ENCODE measurements around the gene NGLY1. TPM values are rescaled to one million over a fixed set of nuclear protein-coding genes. Genes with fewer than 3 reads are reported as not detected.

The NGLY1 gene
- total and polyA plus RNA-seq, 9 of the 15 experiments (the other 6 are each of a cell fraction or from before 2014, with no cell fraction given), result 52.2 to 124 (median 87.6) TPM

- peak; percentile 90 to 91 for TF ChIP-seq E2F6 (IDR thresholded peaks at IDR 0.05; ENCODE audit: borderline replicate concordance in 1 of 2, extremely low read depth in 1 of 2, insufficient read depth in 1 of 2, insufficient read length in 1 of 2, low read depth in 1 of 2, low read length in 1 of 2, poor library complexity in 1 of 2, severe bottlenecking in 1 of 2)
- TF ChIP-seq CC2D1A (IDR thresholded peaks at IDR 0.05), result peak; percentile 58; the same call in 1 of the 2 replicates
- TF ChIP-seq SMAD4 (CRISPR knock-in tag; conservative IDR thresholded peaks at IDR 0.05), result peak; percentile 49
- peak in 1 of 2 experiments; percentile 16; a peak in 1 of 4 replicates for TF ChIP-seq TRIM24 (IDR thresholded peaks at IDR 0.05)
- TF ChIP-seq SP2 (IDR thresholded peaks at IDR 0.05; ENCODE audit: extremely low read depth, low read depth, low read length, poor library complexity, severe bottlenecking), result no peak
- 0 out of 2 replicates have a peak, but pooled peaks have one; percentile 58 for TF ChIP-seq ZBTB9 (CRISPR knock-in tag; IDR thresholded peaks at IDR 0.05)
- peak; percentile 94 for TF ChIP-seq C11orf30 (IDR thresholded peaks at IDR 0.05; ENCODE audit: low read depth)
- TF ChIP-seq TEAD1 (CRISPR knock-in tag; IDR thresholded peaks at IDR 0.05), result peak in 1 of 2 experiments; percentile 85; a peak in 2 of 4 replicates
- TF ChIP-seq MTA1 (IDR thresholded peaks at IDR 0.05; ENCODE audit: borderline replicate concordance), result peak; percentile 69
- TF ChIP-seq ILK (tag; IDR thresholded peaks at IDR 0.05; ENCODE audit: borderline replicate concordance, low read depth), result no peak
- no peak for TF ChIP-seq THAP7 (CRISPR knock-in tag; IDR thresholded peaks at IDR 0.05)
- peak; percentile 93 for TF ChIP-seq MEIS2 (IDR thresholded peaks at IDR 0.05; ENCODE audit: partially characterized antibody)
- TF ChIP-seq DEAF1 (CRISPR knock-in tag; IDR thresholded peaks at IDR 0.05), result peak; percentile 23; the same call in 1 of the 2 replicates
- no peak for TF ChIP-seq FIP1L1 (IDR thresholded peaks at IDR 0.05; ENCODE audit: low read depth, low read length, poor library complexity, severe bottlenecking)
- peak; percentile 55; the same call in 1 of the 2 replicates for TF ChIP-seq THRAP3 (IDR thresholded peaks at IDR 0.05; ENCODE audit: borderline replicate concordance)
- peak; percentile 93 for TF ChIP-seq POLR2B (IDR thresholded peaks at IDR 0.05; ENCODE audit: low read depth, partially characterized antibody)
- no peak for TF ChIP-seq TEAD2 (tag; IDR thresholded peaks at IDR 0.05)
- 0 out of 2 replicates have a peak, but pooled peaks have one; percentile 67 for TF ChIP-seq ZBTB17 (CRISPR knock-in tag; IDR thresholded peaks at IDR 0.05)
These were observed 6.6 kb upstream of the NGLY1 start, which contains the start of gene OXSM (continued) for GRCh38 chr3:25789596-25790556.
